Neutrophil (primary cell): Measurements from ENCODE around the gene SAMD14.

Source experiments
- H3K27ac ChIP-seq: fragments of 200-600 bp; sonication (generic); 2 replicates; pipeline ENCODE4 v1.5.1; 2016; ENCODE audit warnings: mild to moderate bottlenecking, moderate library complexity
- H3K27me3 ChIP-seq: fragments of 200-600 bp; sonication (generic); 2 replicates; pipeline ENCODE4 v1.6.0; 2016; ENCODE audit warnings: mild to moderate bottlenecking
- H3K36me3 ChIP-seq: fragments of 200-600 bp; sonication (generic); 2 replicates; pipeline ENCODE4 v1.5.1; 2017
- H3K4me1 ChIP-seq, 2 experiments: fragments of 200-600 bp in 1 of 2; sonication (generic) in 1 of 2; 1 replicate in 1 of 2; 2 replicates in 1 of 2; pipeline versions ENCODE4 v1.5.1 to v1.6.1; 2013 to 2016; ENCODE audit warnings: low read depth in 1 of 2, low read length in 1 of 2, mild to moderate bottlenecking in 1 of 2, moderate library complexity in 1 of 2; ENCODE audit not compliant: control insufficient read depth in 1 of 2, insufficient read depth in 1 of 2
- H3K4me3 ChIP-seq, 2 experiments: fragments of 200-600 bp in 1 of 2; sonication (generic) in 1 of 2; 1 replicate in 1 of 2; 2 replicates in 1 of 2; pipeline ENCODE4 v1.5.1; 2013 to 2016; ENCODE audit warnings: low read depth in 1 of 2, low read length in 1 of 2, mild to moderate bottlenecking in 1 of 2, moderate library complexity in 1 of 2
- H3K9me3 ChIP-seq: fragments of 200-600 bp; sonication (generic); 2 replicates; pipeline ENCODE4 v1.5.1; 2016
- CTCF ChIP-seq: fragments of 200-600 bp; sonication (generic); IDR thresholded peaks from 2 replicates; pipeline ENCODE4 v1.5.1; 2016; ENCODE audit warnings: antibody characterized with exemption

SAMD14 gene

GRCh38 chr17:50175035-50175807, 45.3 kb upstream of the SAMD14 start:
- Histone ChIP-seq H3K9me3 (no peaks in the 10 kb centered on the region), H3K4me3 (no peak overlapping the region), H3K36me3 (no peaks in the 10 kb centered on the region), H3K27ac (no peak overlapping the region), H3K27me3 (no peaks in the 10 kb centered on the region), H3K4me1 (peaks cover 10 to 13% of the 10 kb centered on the region in 2 experiments)
- no peak for TF ChIP-seq CTCF

- no peaks in the 10 kb centered on the region for H3K9me3 ChIP-seq
- TF ChIP-seq CTCF, result no peak
- H3K4me3 ChIP-seq, result no peak overlapping the region
- no peaks in the 10 kb centered on the region for H3K36me3 ChIP-seq
- H3K27me3 ChIP-seq, result no peaks in the 10 kb centered on the region
- H3K27ac ChIP-seq, result no peak overlapping the region
- H3K4me1 ChIP-seq, result peaks cover 10 to 13% of the 10 kb centered on the region in 2 experiments
Measured at GRCh38 chr17:50174444-50174843, 44.5 kb upstream of the SAMD14 start.

GRCh38 chr17:50173335-50173941, 43.5 kb upstream of the SAMD14 start:
- Histone ChIP-seq H3K27ac (no peak overlapping the region), H3K4me3 (no peak overlapping the region), H3K4me1 (peaks cover 16 to 19% of the 10 kb centered on the region in 2 experiments), H3K9me3 (no peaks in the 10 kb centered on the region), H3K36me3 (no peaks in the 10 kb centered on the region), H3K27me3 (no peaks in the 10 kb centered on the region)
- no peak for TF ChIP-seq CTCF

GRCh38 chr17:50172936-50173334, 43.0 kb upstream of the SAMD14 start:
- Histone ChIP-seq H3K27ac (no peak overlapping the region), H3K36me3 (no peaks in the 10 kb centered on the region)

GRCh38 chr17:50172130-50172529, 42.2 kb upstream of the SAMD14 start:
- no peaks in the 10 kb centered on the region for H3K9me3 ChIP-seq
- no peak for TF ChIP-seq CTCF
- no peak overlapping the region for H3K27ac ChIP-seq
- no peaks in the 10 kb centered on the region for H3K36me3 ChIP-seq
- H3K27me3 ChIP-seq, result peaks cover 6% of the 10 kb centered on the region
- H3K4me3 ChIP-seq, result no peak overlapping the region
- peaks cover 6 to 9% of the 10 kb centered on the region in 2 experiments for H3K4me1 ChIP-seq

More at GRCh38 chr17:50172936-50173334, 43.0 kb upstream of the SAMD14 start:
- Histone ChIP-seq H3K9me3 (no peaks in the 10 kb centered on the region), H3K27me3 (peaks cover 4% of the 10 kb centered on the region), H3K4me1 (peaks cover 11 to 14% of the 10 kb centered on the region in 2 experiments), H3K4me3 (no peak overlapping the region)
- TF ChIP-seq CTCF, result no peak
